Testis (tissue), 2 donors: ENCODE data around the gene RDX.
"Not testable (repeated sequence)": the region's sequence is repeated elsewhere in the genome, so short reads cannot be mapped to it uniquely, and the experiment has no call there.

ENCODE experiments used
- CTCF ChIP-seq, 3 experiments: fragments of 450-650 bp in 2 of 3; fragments of 200-600 bp in 1 of 3; sonication (generic) in 1 of 3; IDR thresholded peaks; one replicate each; pipeline ENCODE4 v1.5.1; 2016 to 2019; ENCODE audit warnings: antibody characterized with exemption in 3 of 3, mild to moderate bottlenecking in 2 of 3, moderate library complexity in 1 of 3
- POLR2A ChIP-seq: fragments of 450-650 bp; IDR thresholded peaks from one replicate; pipeline ENCODE4 v1.6.1; 2017; ENCODE audit warnings: antibody characterized with exemption, mild to moderate bottlenecking, moderate library complexity

- TF ChIP-seq CTCF (IDR thresholded peaks at IDR 0.05); POLR2A: not testable (repeated sequence)
Measured at GRCh38 chr11:110192604-110193282, 103.7 kb downstream of the RDX start.
